ENCODE measurements around the gene HOXA1. TPM values are rescaled to one million over a fixed set of nuclear protein-coding genes. Genes with fewer than 3 reads are reported as not detected.

HOXA1 gene
- total and polyA plus RNA-seq, 2 of the 8 experiments (the other 6 are each of a cell fraction or from before 2014, with no cell fraction given) = not detected

DNA sequence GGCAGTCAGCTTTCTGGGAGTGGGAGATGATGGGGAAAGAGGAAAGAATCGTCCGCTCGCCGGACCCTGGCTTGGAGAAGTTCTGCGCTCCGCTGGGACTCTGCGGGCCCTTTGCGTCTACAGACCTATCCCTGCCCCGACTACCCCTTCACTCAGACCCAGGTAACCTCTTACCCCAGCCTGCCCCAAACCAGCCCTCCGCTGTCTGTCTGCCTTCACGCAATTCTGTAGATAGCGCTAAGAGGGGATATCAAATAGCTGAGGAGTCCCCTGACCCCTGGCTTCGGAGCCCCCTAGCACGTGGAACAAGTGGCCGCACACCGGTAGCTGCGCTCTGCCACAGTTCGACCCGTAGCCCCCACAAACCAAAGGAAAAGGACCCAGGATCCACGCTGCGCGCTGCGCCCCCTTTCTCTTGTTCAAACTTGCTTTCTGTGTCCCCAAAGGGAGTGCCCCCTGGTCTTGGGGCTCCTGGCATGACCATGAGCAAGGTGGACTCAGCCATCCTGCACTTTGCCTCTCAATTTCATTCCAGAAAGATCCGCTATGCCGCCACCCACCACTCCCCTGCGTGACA, 27.8 kb upstream of the HOXA1 start (continued):
- TF ChIP-seq CTBP2 (IDR thresholded peaks at IDR 0.05; ENCODE audit: borderline replicate concordance, insufficient read depth, insufficient read length, low read length) = no peak
